ENCODE results near the gene CYP4F2.
A peak's percentile ranks its signal among the peaks of the same experiment; 100 is the strongest.
"Not testable (repeated sequence)": the region's sequence is repeated elsewhere in the genome, so short reads cannot be mapped to it uniquely, and the experiment has no call there.

CYP4F2 gene

GRCh38 chr19:15846923-15847322 lies 51.0 kb downstream of the CYP4F2 start:
- H3K4me3 Mint-ChIP-seq = no peak overlapping the region
- H3K36me3 Mint-ChIP-seq = no peaks in the 10 kb centered on the region
- H3K9me3 Mint-ChIP-seq (ENCODE audit: low read depth) = no peaks in the 10 kb centered on the region
- H3K4me1 Mint-ChIP-seq (ENCODE audit: low read depth) = peaks cover 33% of the 10 kb centered on the region
- H3K27ac Mint-ChIP-seq = peak overlapping the region; percentile 70
- H3K27me3 Mint-ChIP-seq = no peaks in the 10 kb centered on the region

DNA sequence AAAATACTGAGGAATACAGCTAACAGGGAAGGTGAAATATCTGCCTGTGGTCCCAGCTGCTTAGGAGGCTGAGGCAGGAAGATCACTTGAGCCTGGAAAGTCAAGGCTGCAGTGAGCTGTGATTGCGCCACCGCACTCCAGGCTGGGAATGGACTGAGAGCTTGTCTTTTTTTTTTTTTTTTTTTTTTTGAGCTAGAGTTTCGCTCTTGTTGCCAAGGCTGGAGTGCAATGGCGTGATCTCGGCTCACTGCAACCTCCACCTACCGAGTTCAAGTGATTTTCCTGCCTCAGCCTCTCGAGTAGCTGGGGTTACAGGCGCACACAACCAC lies 54.0 kb downstream of the CYP4F2 start:
- peak overlapping the region; percentile 81 for H3K27ac Mint-ChIP-seq
- peak overlapping the region; percentile 48 for H3K4me3 Mint-ChIP-seq
- not testable (repeated sequence) for H3K9me3 Mint-ChIP-seq (ENCODE audit: low read depth); H3K27me3 Mint-ChIP-seq; H3K36me3 Mint-ChIP-seq
- H3K4me1 Mint-ChIP-seq (ENCODE audit: low read depth) = peaks cover 39% of the 10 kb centered on the region

DNA sequence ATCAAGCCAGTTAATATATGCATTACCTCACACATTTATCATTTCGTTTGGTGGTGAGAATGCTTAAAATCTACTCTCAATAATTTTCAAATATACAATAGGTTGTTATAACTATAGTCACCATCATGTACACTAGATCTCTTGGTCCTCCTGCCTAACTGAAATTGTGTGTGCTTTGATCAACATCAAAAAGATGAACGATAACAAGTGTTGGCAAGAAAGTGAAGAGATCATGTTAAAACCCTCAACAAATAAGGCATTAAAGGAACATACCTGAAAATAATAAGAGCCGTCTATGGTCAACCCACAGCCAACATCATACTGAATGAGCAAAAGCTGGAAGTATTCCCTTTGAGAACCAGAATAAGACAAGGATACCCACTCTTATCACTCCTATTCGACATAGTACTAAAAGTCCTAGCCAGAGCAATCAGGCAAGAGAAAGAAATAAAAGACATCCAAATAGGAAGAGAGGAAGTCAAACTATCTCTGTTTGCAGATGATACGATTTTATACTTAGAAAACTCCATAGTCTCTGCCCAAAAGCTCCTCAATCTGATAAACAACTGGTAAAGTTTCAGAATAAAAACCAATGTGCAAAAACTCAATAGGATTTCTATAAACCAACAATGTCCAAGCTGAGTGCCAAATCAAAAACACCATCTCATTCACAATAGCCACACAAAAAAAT lies 54.5 kb downstream of the CYP4F2 start:
- Mint-ChIP-seq H3K4me3 (peak overlapping the region; percentile 48), H3K9me3 (ENCODE audit: low read depth) (no peaks in the 10 kb centered on the region), H3K27ac (peak overlapping the region; percentile 81), H3K36me3 (no peaks in the 10 kb centered on the region), H3K4me1 (ENCODE audit: low read depth) (peaks cover 44% of the 10 kb centered on the region), H3K27me3 (no peaks in the 10 kb centered on the region)

DNA sequence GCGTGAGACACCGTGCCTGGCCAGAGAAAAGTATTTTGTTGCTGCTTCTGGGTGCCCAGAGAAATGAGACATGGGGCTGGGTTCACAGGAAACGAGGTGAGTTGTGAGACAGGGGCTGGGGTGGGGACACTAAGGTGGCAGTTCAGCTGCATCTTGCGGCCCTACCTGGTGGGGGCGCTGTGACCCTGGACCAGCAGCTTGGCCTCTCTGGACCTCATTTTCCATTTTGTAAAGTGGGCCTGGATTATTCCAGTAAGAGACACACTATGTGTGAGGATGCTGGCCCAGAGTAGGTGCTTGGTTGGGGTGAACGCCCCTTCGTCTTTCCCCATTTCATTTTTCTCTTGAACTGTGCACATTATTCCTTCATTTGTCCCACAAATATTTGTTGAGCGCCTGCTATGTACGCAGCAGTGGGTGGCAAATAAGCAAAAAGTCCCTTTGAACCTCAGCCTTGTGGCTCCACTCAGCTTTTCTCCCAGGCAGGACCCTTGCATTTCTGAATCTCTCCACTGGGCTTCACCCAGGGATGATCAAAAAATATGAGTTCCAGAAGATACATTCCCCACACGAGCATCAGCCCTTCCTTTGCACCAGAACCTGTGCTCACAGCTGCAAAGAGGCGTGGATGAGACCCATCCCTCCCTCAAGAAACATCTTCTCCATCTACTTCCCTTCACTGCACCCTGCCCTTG lies 55.9 kb downstream of the CYP4F2 start:
- H3K4me3 Mint-ChIP-seq = no peak overlapping the region
- H3K4me1 Mint-ChIP-seq (ENCODE audit: low read depth) = peaks cover 53% of the 10 kb centered on the region
- H3K27me3 Mint-ChIP-seq = no peaks in the 10 kb centered on the region
- H3K36me3 Mint-ChIP-seq = no peaks in the 10 kb centered on the region
- no peak overlapping the region for H3K27ac Mint-ChIP-seq
- H3K9me3 Mint-ChIP-seq (ENCODE audit: low read depth) = no peaks in the 10 kb centered on the region

DNA sequence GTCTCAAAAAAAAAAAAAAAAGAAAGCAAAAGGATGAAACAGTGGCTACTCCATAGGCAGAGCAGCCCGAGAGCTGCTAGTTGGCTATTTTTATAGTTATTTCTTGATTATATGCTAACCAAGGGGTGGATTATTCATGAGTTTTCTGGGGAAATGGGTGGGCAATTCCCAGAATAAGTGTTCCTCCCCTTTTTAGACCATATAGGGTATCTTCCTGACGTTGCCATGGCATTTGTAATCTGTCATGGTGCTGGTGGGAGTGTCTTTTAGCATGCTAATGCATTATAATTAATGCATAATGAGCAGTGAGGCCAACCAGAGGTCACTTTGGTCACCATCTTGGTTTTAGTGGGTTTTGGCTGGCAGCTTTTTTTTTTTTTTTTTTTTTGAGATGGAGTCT lies 57.0 kb downstream of the CYP4F2 start:
- no peaks in the 10 kb centered on the region for H3K27me3 Mint-ChIP-seq
- H3K4me3 Mint-ChIP-seq = no peak overlapping the region
- H3K9me3 Mint-ChIP-seq (ENCODE audit: low read depth) = no peaks in the 10 kb centered on the region
- H3K27ac Mint-ChIP-seq = no peak overlapping the region
- H3K36me3 Mint-ChIP-seq = no peaks in the 10 kb centered on the region
- H3K4me1 Mint-ChIP-seq (ENCODE audit: low read depth) = peaks cover 52% of the 10 kb centered on the region

GRCh38 chr19:15839888-15840287 lies 58.0 kb downstream of the CYP4F2 start:
- not testable (repeated sequence) for H3K9me3 Mint-ChIP-seq (ENCODE audit: low read depth); H3K27ac Mint-ChIP-seq
- peaks cover 54% of the 10 kb centered on the region for H3K4me1 Mint-ChIP-seq (ENCODE audit: low read depth)

DNA sequence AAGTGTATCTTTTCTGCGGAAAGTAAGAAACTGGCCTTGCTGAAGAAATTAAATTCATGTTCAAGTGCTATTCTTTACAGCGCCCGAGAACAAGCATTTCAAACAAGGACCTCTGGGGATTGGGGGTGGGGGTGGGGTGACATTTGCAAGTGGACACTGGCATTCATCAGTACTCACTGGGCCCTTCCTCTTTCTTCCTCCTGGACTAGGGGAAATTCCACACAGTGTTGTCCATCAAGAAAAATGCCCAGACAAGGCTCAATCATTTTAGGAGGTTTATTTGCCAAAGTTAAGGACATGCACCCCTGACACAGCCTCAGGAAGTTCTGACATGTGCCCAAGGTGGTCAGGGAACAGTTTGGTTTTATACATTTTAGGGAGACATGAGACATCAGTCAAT lies 59.5 kb downstream of the CYP4F2 start:
- Mint-ChIP-seq H3K36me3 (no peaks in the 10 kb centered on the region), H3K4me1 (ENCODE audit: low read depth) (peaks cover 47% of the 10 kb centered on the region), H3K27me3 (no peaks in the 10 kb centered on the region), H3K27ac (peak overlapping the region; percentile 79), H3K4me3 (no peak overlapping the region), H3K9me3 (ENCODE audit: low read depth) (no peaks in the 10 kb centered on the region)

More at GRCh38 chr19:15839888-15840287, 58.0 kb downstream of the CYP4F2 start:
- not testable (repeated sequence) for H3K36me3 Mint-ChIP-seq, H3K4me3 Mint-ChIP-seq, H3K27me3 Mint-ChIP-seq

- no peaks in the 10 kb centered on the region for H3K27me3 Mint-ChIP-seq
- peak overlapping the region; percentile 92 for H3K4me3 Mint-ChIP-seq
- no peaks in the 10 kb centered on the region for H3K9me3 Mint-ChIP-seq (ENCODE audit: low read depth)
- H3K36me3 Mint-ChIP-seq = no peaks in the 10 kb centered on the region
- peaks cover 39% of the 10 kb centered on the region for H3K4me1 Mint-ChIP-seq (ENCODE audit: low read depth)
- H3K27ac Mint-ChIP-seq = peak overlapping the region; percentile 97
Observed at GRCh38 chr19:15837221-15837731, 60.6 kb downstream of the CYP4F2 start.

DNA sequence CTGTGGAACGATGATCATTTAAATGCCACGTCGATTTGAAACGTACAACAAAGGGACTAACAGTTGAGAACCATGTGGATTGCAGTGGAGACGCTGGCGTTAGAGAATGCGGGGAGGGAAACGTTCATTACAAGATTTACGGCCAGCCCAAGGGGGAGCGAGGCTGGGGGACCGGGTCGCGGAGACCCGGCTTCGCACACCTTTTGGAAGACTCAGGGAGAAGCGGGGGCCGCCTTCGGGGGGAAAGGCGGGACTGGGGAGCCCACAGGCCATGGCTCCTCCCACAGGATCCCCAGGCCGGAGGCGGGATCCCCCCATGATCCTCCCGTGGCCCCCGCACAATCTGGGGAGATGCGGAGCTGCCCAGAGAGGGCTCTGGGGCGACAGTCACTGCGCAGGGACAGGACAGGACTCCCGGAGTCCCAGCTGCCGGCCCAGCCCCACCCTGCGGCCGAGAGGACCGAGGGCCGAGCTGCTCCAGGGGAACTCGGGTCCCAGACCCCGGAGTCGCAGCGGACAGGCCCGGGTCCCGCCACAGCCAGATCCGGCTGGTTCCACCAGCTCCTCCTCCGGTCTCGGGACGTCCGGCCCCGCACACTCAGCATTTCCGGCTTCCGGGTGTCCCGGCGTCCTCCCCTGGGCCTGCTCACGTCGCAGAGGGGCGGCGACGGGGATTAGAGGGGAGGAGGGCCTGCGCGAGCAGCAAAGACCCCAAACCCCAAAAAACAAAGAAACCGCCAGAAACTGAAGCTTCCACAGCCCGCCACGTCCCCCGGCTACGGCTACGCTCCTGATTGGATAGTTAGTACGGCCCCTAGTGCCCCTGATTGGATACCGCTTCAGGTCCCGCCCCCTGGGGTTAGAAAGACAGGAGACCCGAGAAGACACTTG lies 61.3 kb downstream of the CYP4F2 start:
- Mint-ChIP-seq H3K36me3 (no peaks in the 10 kb centered on the region), H3K4me3 (peak overlapping the region; percentile 92), H3K27me3 (no peaks in the 10 kb centered on the region), H3K27ac (peak overlapping the region; percentile 98), H3K9me3 (ENCODE audit: low read depth) (no peaks in the 10 kb centered on the region), H3K4me1 (ENCODE audit: low read depth) (peaks cover 34% of the 10 kb centered on the region)

DNA sequence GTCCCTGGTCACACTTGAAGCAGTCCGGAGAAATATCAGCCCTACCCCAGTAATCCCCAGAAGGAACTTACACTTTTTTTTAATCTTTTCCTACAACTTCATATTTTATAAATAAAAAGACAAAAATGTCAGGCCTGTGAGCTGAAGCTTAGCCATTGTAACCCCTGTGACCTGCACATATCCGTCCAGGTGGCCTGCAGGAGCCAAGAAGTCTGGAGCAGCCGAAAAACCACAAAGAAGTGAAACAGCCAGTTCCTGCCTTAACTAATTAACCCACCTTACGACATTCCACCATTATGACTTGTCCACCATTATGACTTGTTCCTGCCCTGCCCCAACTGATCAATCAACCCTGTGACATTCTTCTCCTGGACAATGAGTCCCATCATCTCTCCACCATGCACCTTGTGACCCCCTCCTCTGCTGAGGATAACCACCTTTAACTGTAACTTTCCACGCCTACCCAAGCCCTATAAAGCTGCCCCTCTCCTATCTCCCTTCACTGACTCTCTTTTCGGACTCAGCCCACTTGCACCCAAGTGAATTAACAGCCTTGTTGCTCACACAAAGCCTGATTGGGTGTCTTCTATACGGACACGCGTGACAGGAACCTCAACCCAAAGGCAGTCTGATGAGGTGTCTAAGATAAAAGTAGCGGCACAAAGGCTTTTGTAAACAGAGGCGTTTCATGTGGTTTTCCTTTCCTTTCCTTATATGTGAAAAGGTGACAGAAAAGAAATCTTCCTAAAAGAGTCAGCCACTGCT lies 62.1 kb downstream of the CYP4F2 start:
- H3K27ac Mint-ChIP-seq = peak overlapping the region; percentile 98
- not testable (repeated sequence) for H3K27me3 Mint-ChIP-seq; H3K9me3 Mint-ChIP-seq (ENCODE audit: low read depth); H3K36me3 Mint-ChIP-seq
- H3K4me1 Mint-ChIP-seq (ENCODE audit: low read depth) = peaks cover 34% of the 10 kb centered on the region
- peak overlapping the region; percentile 92 for H3K4me3 Mint-ChIP-seq

- not testable (repeated sequence) for H3K27me3 Mint-ChIP-seq; H3K36me3 Mint-ChIP-seq; H3K9me3 Mint-ChIP-seq (ENCODE audit: low read depth); H3K27ac Mint-ChIP-seq; H3K4me3 Mint-ChIP-seq
- peaks cover 32% of the 10 kb centered on the region for H3K4me1 Mint-ChIP-seq (ENCODE audit: low read depth)
Observed at GRCh38 chr19:15834232-15834631, 63.6 kb downstream of the CYP4F2 start.

DNA sequence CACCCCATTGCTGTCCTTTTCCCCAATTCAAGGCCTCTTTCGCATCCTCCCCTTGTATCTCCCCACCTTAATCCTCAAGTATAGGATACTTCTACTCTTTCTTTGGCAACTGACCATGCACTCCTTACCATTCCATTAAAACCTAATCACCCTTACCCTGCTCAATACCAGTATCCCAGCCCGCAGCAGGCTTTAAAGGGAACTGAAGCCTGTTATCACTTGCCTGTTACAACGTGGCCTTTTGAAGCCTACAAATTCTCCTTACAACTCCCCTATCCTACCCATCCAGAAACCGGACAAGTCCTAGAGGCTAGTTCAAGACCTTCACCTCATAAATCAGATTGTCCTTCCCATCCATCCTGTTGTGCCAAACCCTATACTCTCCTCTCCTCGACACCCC lies 66.2 kb downstream of the CYP4F2 start:
- no peak overlapping the region for H3K27ac Mint-ChIP-seq
- H3K9me3 Mint-ChIP-seq (ENCODE audit: low read depth) = no peaks in the 10 kb centered on the region
- H3K4me3 Mint-ChIP-seq = no peak overlapping the region
- H3K27me3 Mint-ChIP-seq = no peaks in the 10 kb centered on the region
- peaks cover 15% of the 10 kb centered on the region for H3K4me1 Mint-ChIP-seq (ENCODE audit: low read depth)
- H3K36me3 Mint-ChIP-seq = no peaks in the 10 kb centered on the region

DNA sequence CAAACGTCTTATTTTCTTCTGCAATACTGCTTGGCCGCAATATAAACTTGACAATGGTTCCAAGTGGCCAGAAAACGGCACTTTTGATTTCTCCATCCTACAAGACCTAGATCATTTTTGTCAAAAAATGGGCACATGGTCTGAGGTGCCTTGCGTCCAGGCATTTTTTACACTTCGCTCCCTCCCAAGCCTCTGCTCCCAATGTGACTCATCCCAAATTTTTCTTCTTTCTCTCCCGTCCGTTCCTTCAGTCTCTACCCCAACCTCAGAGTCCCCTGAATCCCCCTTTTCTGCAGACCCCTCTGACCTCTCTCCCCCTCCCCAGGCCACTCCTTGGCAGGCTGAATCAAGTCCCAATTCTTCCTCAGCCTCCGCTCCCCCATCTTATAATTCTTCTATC lies 68.1 kb downstream of the CYP4F2 start:
- Mint-ChIP-seq H3K27ac (no peak overlapping the region), H3K4me1 (ENCODE audit: low read depth) (peaks cover 2% of the 10 kb centered on the region), H3K27me3 (no peaks in the 10 kb centered on the region), H3K4me3 (no peak overlapping the region), H3K9me3 (ENCODE audit: low read depth) (no peaks in the 10 kb centered on the region), H3K36me3 (no peaks in the 10 kb centered on the region)

DNA sequence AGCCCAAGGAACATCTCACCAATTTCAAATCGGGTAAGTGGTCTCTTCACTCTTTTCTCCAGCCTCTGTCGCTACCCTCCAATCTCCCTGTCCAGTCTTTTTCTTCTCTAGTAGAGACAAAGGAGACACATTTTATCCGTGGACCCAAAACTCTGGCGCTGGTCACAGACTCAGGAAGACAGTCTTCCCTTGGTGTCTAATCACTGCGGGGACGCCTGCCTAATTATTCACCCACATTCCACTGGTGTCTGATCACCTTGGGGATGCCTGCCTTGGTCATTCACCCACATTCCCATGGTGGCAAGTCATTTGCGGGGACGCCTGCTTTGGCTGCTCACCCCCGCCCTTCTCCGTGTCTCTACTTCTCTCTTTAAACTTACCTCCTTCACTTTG lies 68.6 kb downstream of the CYP4F2 start:
- Mint-ChIP-seq H3K36me3 (no peaks in the 10 kb centered on the region), H3K27me3 (no peaks in the 10 kb centered on the region), H3K9me3 (ENCODE audit: low read depth) (no peaks in the 10 kb centered on the region), H3K27ac (no peak overlapping the region), H3K4me3 (no peak overlapping the region), H3K4me1 (ENCODE audit: low read depth) (no peaks in the 10 kb centered on the region)

All from activated naive CD8-positive, alpha-beta T cell (primary cell).